HG02938 (cell line): ENCODE results near the gene MAMLD1.

Experiments used
- ATAC-seq: cut with Tn5 transposase; IDR thresholded peaks from one replicate; pipeline ENCODE4 v1.9.1; 2021; ENCODE audit warnings: mild to moderate bottlenecking, moderate library complexity; ENCODE audit not compliant: unreplicated experiment

Gene MAMLD1

DNA sequence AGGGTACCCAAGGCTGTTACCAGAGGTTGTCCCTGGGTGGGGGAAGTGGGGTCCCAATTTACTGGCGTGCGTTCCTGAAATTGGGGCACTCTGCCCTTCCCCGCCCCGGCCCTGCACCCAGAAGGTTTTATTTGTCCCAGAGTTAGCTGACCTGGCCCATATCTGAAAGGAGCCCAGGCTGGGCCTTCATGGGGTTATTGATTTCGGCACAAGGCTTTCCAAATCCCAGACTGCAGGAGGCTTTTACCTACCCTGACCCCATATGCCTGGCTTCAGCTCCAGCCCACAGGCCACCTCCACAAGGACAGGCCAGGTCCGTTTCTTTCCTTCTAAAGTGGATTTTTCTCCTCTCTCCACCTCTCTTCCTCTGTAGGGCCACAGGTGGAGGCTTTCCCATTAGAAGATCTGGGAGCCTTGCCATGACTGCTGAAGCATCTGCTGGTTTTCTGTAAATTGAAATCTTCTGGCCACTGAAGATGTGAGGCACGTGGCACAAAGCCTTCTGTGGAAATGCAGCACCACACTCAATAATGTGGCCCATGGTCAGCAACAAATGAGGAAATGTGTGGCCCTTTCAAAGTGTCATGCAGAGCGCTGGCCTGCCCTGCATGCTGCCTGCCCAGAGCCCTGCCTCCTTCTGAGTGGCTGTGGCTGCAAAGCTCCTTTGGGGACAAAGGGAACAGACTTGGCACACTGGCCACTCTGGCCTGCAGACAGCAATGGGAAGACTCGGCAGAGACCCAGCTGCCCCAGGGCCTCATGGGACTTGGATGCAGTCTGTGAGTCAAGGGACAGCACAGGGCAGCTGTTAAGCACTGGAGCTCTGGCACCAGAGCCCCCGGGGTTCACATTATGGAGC is 162.2 kb downstream of the MAMLD1 start:
- no peak for ATAC-seq

GRCh38 chrX:150526692-150527091 is 163.6 kb downstream of the MAMLD1 start:
- ATAC-seq = no peak

DNA sequence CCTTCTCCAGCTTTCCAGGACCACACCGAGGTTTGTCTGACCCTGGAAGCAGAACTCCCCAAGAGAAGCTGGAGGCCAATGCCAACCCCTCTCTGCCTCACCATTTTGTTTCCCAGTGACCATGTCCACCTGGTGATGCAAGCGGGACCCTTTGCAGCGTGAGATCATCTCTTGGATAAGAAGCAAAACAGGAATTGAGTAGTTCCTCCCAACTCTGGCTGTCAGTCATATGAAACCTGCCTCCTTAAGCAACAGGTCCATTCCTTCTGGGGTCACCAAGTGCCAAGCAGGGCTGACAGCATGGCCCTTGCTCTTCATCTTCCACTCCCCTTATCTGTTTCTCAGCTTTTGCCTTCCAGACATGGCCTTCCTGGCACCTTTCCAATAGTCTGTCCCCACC is 164.0 kb downstream of the MAMLD1 start:
- ATAC-seq = no peak

DNA sequence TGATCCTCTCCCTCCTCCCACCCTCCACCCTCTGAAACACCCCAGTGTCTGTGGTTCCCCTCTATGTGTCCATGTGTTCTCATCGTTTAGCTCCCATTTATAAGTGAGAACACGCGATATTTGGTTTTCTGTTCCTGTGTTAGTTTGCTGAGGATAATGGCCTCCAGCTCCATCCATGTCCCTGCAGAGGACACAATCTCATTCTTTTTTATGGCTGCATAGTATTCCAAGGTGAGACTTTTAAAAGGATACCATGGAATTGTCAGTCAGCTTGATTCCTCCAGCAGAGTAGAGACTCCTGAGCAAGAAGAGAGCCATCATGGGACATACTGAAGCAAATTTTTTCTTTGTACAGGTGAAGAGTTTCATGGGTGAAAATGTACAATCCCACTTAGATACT is 166.5 kb downstream of the MAMLD1 start:
- ATAC-seq = no peak

DNA sequence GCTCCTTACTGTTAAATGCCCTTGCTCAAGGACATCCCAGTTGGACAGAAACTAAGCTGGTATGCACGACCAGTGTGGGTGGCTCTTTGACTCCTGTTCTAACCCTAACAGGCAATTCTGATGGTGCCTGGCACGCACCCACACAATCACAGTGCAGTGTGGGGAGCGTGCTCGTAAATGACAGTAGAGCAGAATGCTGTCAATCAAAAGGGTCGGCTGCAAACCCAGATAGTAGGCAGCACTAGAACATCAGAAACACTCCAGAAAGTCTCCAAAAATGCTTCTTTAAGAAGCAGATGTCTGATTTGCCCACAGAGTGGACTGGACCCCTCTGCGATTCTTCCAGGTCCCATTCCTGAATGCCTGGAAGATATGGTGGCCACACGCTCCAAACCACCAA is 167.7 kb downstream of the MAMLD1 start:
- no peak for ATAC-seq

DNA sequence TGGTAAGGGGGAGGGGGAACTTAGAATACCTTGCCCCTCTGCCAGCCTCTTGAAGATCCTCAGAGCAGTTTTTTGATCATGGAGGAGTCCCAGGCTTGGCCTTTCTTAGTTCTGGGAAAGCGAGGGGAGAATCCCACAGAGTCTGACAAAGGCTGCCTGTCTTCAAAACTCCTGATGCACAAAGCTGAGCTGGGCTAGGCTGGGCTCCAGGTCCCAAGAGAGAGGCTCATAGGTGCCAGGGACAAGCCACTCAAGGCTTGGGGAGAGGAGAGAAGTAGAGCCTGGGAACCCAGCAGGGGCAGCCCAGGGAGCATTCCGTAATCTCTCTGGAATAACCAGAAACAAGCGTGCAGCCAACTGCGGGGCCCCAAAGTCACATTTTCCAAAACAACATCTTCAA is 168.3 kb downstream of the MAMLD1 start:
- no peak for ATAC-seq

- no peak for ATAC-seq
These were observed 170.7 kb downstream of the MAMLD1 start for GRCh38 chrX:150533863-150534262.

GRCh38 chrX:150536455-150537116 is 173.5 kb downstream of the MAMLD1 start:
- no peak for ATAC-seq

DNA sequence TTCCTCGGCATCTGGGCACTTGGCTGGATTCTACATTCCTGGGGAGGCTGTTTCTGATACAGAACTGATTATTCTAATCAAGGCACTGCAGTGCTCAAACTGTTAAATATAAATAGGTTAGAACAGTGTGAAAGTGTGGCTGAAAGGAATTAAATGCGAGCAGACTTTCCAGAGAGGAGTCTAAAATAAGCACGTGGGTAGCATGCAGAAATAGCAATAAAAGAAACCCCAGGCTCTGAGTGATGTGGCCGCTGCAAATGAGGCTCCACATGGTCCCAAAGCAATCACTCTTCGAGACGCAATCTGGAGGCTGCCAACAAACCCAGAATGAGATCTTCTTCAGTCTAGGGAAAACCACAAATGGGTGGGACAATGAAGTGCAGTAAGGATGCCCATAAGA is 174.7 kb downstream of the MAMLD1 start:
- no peak for ATAC-seq

GRCh38 chrX:150540965-150541364 is 177.8 kb downstream of the MAMLD1 start:
- ATAC-seq = no peak

GRCh38 chrX:150542846-150543229 is 179.7 kb downstream of the MAMLD1 start:
- ATAC-seq = peak; percentile 30

- peak; percentile 55 for ATAC-seq
These were observed 180.4 kb downstream of the MAMLD1 start for GRCh38 chrX:150543230-150544155.

DNA sequence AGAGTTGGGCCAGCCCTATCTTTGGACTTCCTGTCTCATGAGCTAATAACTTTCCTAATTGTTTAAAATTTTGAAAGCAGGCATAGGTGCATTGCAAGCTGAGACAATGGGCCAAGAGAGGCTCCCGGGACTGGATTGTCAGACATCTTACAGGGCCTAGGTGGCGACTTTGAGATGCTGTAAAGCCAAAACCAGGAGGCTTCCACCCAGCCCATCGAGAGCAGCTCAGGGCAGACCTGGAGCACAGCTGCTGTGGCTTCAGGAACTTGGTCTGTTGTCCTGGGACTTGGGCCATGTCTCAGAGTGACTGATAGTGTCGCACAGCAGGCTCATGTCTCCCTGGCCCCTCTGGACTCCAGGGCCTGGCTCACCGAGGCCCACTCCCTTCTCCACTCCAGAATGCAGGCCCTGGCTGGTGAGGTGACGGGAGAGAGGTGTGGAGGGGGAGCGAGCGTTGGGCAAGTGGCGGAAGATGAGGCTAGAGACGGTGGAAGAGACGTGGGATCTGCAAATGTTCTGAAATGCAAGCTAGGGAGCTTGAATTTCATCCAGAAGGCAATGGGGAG is 181.2 kb downstream of the MAMLD1 start:
- no peak for ATAC-seq

DNA sequence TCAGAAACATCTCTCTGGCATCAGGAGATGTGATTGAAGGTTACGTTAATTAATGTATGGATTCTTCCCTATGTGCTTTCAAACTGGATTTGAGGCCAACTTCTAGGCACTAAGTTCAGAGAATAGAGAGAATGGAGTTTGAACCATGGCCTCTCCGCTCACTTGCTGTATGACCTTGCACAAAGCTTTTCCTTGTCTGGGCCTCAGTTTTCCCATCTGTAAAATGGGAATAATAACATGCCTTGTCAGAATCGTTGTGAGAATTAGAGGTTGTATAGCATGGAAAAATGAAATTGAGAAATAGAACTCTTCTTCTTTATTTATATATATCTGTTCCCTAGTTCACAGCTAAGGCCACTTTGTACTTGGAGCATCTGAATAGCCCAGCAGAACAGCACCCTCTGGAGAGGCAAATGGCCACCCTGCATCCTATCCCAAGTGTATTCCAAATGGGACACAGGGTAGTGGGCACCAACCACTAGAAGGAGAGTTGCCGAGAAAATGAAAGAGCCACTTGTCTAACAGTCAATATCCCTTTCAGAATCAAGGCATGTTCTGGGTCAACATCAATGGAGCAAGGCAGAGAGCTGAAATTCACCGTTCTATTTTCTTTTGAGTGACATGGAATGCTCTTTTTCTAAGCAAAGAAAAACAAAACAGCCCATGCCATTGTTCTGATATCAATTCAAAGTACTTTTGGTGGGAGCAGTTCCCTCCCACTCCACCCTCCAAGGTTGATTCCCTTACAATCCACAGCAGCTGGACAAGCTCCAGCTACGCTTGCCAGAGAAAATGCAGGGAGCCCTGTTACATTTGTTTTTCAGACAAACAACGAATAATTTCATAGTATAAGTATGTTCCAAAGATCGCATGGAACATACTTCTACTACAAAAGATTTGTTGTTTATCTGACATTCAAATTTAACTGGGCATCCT is 182.0 kb downstream of the MAMLD1 start:
- no peak for ATAC-seq

GRCh38 chrX:150546711-150547153 is 183.6 kb downstream of the MAMLD1 start:
- no peak for ATAC-seq

- ATAC-seq = peak; percentile 53
These were observed 184.4 kb downstream of the MAMLD1 start for GRCh38 chrX:150547375-150548115.

GRCh38 chrX:150548251-150548650 is 185.1 kb downstream of the MAMLD1 start:
- no peak for ATAC-seq

DNA sequence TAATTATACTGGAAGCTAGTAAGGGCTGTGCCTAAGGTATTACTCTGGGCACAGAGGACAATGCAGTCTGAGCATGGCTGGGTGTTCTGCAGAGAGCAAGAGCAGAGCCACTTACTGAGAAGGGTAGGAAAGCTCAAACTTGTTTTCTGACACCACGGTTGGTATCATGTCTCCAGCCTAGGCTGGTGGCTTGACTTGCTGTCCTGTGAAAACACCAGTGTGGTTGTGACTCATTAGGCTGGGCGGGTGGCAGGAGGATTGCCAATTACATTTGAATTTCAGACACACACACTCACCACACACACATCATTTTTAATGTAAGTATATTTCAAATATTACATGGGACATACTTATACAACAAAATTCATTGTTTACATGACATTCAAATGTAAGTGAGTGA is 185.6 kb downstream of the MAMLD1 start:
- ATAC-seq = no peak

DNA sequence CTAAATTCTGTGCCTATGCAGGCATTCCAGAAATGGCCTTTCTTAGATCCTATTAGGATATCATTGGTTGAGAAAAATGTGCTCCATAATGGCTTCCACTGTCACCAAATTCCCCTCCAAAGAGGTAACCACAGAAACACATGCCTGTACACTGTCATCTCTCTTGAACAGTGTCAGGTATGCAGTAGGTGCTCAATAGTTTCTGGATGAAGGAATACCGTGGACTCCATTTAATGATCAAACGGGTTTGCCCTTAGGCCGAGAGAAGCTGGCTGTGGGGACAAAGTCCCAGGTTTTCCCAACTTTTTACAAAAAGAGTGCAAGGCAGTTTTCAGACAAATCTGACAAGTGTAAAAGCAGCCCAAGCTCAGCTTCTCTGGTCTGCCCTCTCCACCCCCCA is 188.8 kb downstream of the MAMLD1 start:
- no peak for ATAC-seq
